Hepatocyte (in vitro differentiated cells): ENCODE data around the gene FOXN3.

ENCODE experiments used
- CTCF ChIP-seq: fragments of 200-600 bp; sonication (generic); IDR thresholded peaks from 2 replicates; pipeline ENCODE4 v1.5.1; 2016; ENCODE audit warnings: antibody characterized with exemption, mild to moderate bottlenecking; ENCODE audit not compliant: poor library complexity
- EZH2 ChIP-seq: fragments of 200-600 bp; sonication (generic); IDR thresholded peaks from 2 replicates; pipeline ENCODE4 v1.6.1; 2016; ENCODE audit warnings: antibody characterized with exemption, mild to moderate bottlenecking, borderline replicate concordance
- EZH2phosphoT487 ChIP-seq: fragments of 200-600 bp; sonication (generic); IDR thresholded peaks from one replicate; pipeline ENCODE4 v1.6.1; 2018; ENCODE audit warnings: antibody characterized with exemption, mild to moderate bottlenecking, low read depth, moderate library complexity; ENCODE audit not compliant: unreplicated experiment, severe bottlenecking

GRCh38 chr14:89248411-89249064, 168.5 kb downstream of the FOXN3 start:
- TF ChIP-seq CTCF (no peak), EZH2 (no peak), EZH2phosphoT487 (no peak)
